ENCODE data around the gene TRPV4. TPM values are rescaled to one million over a fixed set of nuclear protein-coding genes. Genes with fewer than 3 reads are reported as not detected.
"Not testable (repeated sequence)": the region's sequence is repeated elsewhere in the genome, so short reads cannot be mapped to it uniquely, and the experiment has no call there.

TRPV4 gene
- total and polyA plus RNA-seq, 10 of the 15 experiments (the other 5 are each of a cell fraction or from before 2014, with no cell fraction given): not detected

GRCh38 chr12:109855377-109855776 lies 22.2 kb upstream of the TRPV4 start:
- FAIRE-seq (no peak), DNase-seq (ENCODE audit: low read depth, low spot score) (no peak), ATAC-seq (no peak)
- Histone ChIP-seq H3K9ac (ENCODE audit: control insufficient read depth, insufficient read depth, low read length) (no peak overlapping the region), H3K27me3 (replicated peaks in 1 of 2; ENCODE audit: control insufficient read depth in 2 of 2, insufficient read depth in 2 of 2, low read length in 1 of 2) (no peaks in the 10 kb centered on the region), H4K20me1 (ENCODE audit: control insufficient read depth, insufficient read depth) (no peaks in the 10 kb centered on the region), H3K9me3 (replicated peaks; ENCODE audit: control insufficient read depth, insufficient read depth, low read length) (no peaks in the 10 kb centered on the region), H3K4me3 (no peak overlapping the region), H3K27ac (ENCODE audit: control insufficient read depth, insufficient read depth) (no peak overlapping the region), H3K79me2 (ENCODE audit: control insufficient read depth, insufficient read depth, low read length) (no peaks in the 10 kb centered on the region), H2AFZ (ENCODE audit: control insufficient read depth, low read depth, low read length) (no peak overlapping the region), H3K36me3 (ENCODE audit: control insufficient read depth in 2 of 2, insufficient read depth in 2 of 2, low read length in 1 of 2) (peaks cover 1 to 6% of the 10 kb centered on the region in 2 experiments; a peak in 3 of 4 replicates), H3K4me2 (ENCODE audit: control insufficient read depth, insufficient read depth) (no peak overlapping the region), H3K4me1 (ENCODE audit: control insufficient read depth, insufficient read depth, low read length) (no peaks in the 10 kb centered on the region)
- intact Hi-C loops (cut with micrococcal nuclease; ENCODE audit: unreplicated experiment) (no loop called here), in situ Hi-C loops (cut with MboI) (no loop called here)
- WGBS (ENCODE audit: insufficient coverage, insufficient replicate concordance, low lambda C conversion rate, missing lambda C conversion rate): 81% methylated on average over 14 of the region's 14 CpGs
- ChIA-PET POLR2A (interaction anchor here (0.5 kb wide), 1 partner anchor 371 kb away, joined by 4 read pairs; no protein-coding TSS in a partner anchor), RAD21 (ENCODE audit: unreplicated experiment) (interaction anchor here (0.8 to 3.3 kb wide), 2 partner anchors 10 to 21 kb away, joined by 3 to 28 read pairs; no protein-coding TSS in a partner anchor), SMC1A (ENCODE audit: uncharacterized antibody, unreplicated experiment) (no interaction called here), CTCF (interaction anchor here (0.7 to 4.7 kb wide), 7 partner anchors 11 to 244 kb away, joined by 3 to 55 read pairs (median 4); no protein-coding TSS in a partner anchor)
- no TSS peak for BruUV-seq (replicated peaks)
- no peak for TF ChIP-seq TCF3 (IDR thresholded peaks at IDR 0.05; ENCODE audit: borderline replicate concordance, insufficient read depth, low read depth, low read length)
- TF ChIP-seq ZBTB40 (IDR thresholded peaks at IDR 0.05; ENCODE audit: borderline replicate concordance): no peak
- no peak for TF ChIP-seq SKIL (IDR thresholded peaks at IDR 0.05; ENCODE audit: low read depth, poor library complexity, severe bottlenecking)
- TF ChIP-seq PAX8 (IDR thresholded peaks at IDR 0.05): no peak
- TF ChIP-seq HDGF (IDR thresholded peaks at IDR 0.05): no peak
- TF ChIP-seq TCF12 (IDR thresholded peaks at IDR 0.05; ENCODE audit: low read depth, low read length): no peak

- FAIRE-seq; H3K27ac ChIP-seq (ENCODE audit: control insufficient read depth, insufficient read depth); H3K36me3 ChIP-seq (ENCODE audit: control insufficient read depth in 2 of 2, insufficient read depth in 2 of 2, low read length in 1 of 2); in situ Hi-C loops (cut with MboI); H3K4me2 ChIP-seq (ENCODE audit: control insufficient read depth, insufficient read depth); H3K4me3 ChIP-seq; H3K9ac ChIP-seq (ENCODE audit: control insufficient read depth, insufficient read depth, low read length); ATAC-seq; H3K79me2 ChIP-seq (ENCODE audit: control insufficient read depth, insufficient read depth, low read length); H3K9me3 ChIP-seq (replicated peaks; ENCODE audit: control insufficient read depth, insufficient read depth, low read length); DNase-seq (ENCODE audit: low read depth, low spot score); H4K20me1 ChIP-seq (ENCODE audit: control insufficient read depth, insufficient read depth); H3K27me3 ChIP-seq (replicated peaks in 1 of 2; ENCODE audit: control insufficient read depth in 2 of 2, insufficient read depth in 2 of 2, low read length in 1 of 2); H2AFZ ChIP-seq (ENCODE audit: control insufficient read depth, low read depth, low read length); H3K4me1 ChIP-seq (ENCODE audit: control insufficient read depth, insufficient read depth, low read length); BruUV-seq (replicated peaks): not testable (repeated sequence)
- intact Hi-C loops (cut with micrococcal nuclease; ENCODE audit: unreplicated experiment): loop anchor here (5.0 kb wide), 1 partner anchor 77 kb away; no protein-coding TSS in a partner anchor
- ChIA-PET RAD21 (ENCODE audit: unreplicated experiment) (interaction anchor here (1.1 kb wide), 1 partner anchor 26 kb away, joined by 3 read pairs; no protein-coding TSS in a partner anchor), SMC1A (ENCODE audit: uncharacterized antibody, unreplicated experiment) (interaction anchor here (5.7 kb wide), 1 partner anchor 26 kb away, joined by 47 read pairs; no protein-coding TSS in a partner anchor), POLR2A (interaction anchor here (1.5 kb wide), 1 partner anchor 43 kb away, joined by 4 read pairs; no protein-coding TSS in a partner anchor), CTCF (interaction anchor here (1.5 to 4.7 kb wide), 3 partner anchors 9 to 46 kb away, joined by 6 to 55 read pairs (median 21); no protein-coding TSS in a partner anchor)
- 87% methylated on average over 6 of the region's 6 CpGs for whole genome bisulfite sequencing (ENCODE audit: insufficient coverage, insufficient replicate concordance, low lambda C conversion rate, missing lambda C conversion rate)
These were observed 17.3 kb upstream of the TRPV4 start for GRCh38 chr12:109850518-109850917.

Data from GM12878 (cell line).